ENCODE results near the gene TTLL11.

Gene TTLL11

DNA sequence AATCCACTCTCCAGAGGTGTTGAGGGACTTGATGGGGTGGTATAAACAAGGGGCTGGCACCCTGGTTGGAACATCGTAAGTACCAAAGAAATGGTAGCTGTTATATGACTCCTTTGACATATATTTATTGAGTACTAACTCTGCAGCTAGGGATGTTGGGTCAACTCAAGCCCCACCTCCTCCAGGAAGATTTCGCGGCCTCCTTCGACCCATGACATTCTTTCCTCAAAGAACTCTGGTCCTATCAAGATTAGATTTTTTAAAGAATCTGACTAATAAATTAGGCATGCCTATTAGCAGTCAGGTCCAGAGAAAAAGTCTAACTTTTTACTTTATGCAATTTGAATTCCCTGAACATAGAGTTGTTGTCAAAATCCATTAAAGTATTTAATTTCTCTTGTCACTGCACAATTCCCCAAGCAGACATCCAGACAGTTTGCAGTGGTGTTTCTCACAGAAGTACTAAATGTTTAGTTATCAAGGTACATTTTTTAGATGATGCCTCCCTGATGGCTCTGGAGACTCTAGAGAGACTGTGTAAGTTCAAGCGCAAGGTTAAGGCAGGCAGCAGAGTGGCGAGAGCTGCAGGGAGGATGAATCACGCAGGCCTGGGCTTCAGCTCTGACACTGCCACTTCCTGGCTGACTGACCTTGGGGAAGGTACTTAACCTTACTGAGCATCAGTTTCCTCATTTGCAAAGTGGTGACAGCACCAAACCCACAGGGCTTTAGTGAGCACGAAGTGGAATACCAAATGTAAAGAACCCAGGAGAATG, 209.6 kb downstream of the TTLL11 start:
- DNase-seq (ENCODE audit: low spot score) = no peak

DNA sequence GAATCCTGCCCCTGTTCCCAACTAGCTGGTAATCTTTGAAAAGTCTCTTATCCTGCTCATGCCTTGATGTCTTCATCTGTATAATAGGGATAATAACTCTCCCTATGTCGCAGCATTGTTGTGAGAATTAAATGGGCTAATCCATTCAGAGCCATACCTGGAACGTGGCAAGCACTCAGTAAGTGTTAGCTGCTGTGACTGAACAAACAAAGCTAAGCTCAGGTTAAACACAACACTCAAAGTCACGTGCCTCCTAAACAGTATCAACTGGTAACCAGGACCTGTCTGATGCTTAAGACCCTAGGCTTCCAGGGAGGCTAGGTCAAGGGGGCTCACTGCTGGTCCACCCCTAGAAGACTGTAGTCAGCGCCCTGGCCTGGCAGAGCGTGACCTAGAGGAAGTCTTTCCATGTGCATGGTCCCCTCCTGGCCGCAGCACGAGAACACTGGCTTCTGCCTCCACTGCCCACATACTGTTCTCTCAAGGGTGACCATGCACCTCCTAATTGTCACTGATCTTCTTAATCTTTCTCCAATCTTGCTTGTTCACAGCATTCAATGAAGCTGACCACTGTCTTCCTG, 211.1 kb downstream of the TTLL11 start:
- DNase-seq (ENCODE audit: low spot score) = no peak

DNA sequence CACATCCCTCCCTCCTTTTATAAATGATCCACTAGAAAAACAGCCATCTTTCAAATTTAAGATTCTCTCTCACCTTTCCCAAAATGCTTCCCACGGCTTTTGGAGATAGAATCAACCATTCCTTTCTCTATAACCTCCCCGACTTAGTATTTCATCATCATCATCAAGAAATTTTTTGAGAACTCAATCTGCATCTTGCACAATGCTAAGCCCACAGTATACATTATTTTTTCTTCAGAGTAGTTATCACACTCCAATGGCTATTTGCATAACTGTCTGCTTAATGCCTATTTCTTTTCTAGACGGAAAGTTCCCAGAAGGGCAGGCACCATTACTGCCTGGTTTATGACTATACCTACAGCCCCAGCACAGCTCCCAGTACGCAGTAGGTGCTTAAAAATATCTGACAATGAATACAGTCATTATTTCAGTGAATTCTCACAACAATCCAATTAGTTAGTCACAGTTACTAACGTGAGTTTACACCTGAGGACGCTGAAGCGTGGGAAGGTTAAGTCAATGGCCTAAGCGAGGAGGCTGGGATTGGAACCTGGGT, 212.7 kb downstream of the TTLL11 start:
- DNase-seq (ENCODE audit: low spot score) = no peak

DNA sequence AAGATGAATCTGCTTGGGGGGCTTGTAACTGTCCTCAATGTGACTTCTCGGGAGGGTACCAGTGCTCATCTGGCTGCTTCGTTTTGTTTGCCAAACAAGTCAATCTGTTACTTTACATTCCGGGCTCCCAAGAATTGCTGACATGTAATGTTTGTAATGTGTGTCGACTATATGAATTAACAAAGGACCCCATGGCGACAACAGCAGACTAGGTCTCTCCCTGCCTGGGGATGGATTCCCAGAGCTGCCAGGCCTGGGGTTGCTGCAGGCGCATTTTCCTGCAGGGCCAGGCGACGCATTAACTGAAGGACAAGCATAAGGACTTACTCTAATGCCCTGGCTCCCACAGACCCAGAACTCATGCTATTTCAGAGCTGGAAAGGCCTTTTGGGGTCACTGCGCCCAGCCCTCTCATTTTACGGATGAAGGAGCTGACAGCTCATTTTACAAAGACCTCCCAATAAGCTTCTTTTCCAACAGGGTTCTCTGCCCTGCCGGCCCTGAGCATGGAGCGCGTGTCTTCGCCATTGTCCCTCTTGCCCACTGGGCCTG, 214.8 kb downstream of the TTLL11 start:
- DNase-seq (ENCODE audit: low spot score) = no peak

DNA sequence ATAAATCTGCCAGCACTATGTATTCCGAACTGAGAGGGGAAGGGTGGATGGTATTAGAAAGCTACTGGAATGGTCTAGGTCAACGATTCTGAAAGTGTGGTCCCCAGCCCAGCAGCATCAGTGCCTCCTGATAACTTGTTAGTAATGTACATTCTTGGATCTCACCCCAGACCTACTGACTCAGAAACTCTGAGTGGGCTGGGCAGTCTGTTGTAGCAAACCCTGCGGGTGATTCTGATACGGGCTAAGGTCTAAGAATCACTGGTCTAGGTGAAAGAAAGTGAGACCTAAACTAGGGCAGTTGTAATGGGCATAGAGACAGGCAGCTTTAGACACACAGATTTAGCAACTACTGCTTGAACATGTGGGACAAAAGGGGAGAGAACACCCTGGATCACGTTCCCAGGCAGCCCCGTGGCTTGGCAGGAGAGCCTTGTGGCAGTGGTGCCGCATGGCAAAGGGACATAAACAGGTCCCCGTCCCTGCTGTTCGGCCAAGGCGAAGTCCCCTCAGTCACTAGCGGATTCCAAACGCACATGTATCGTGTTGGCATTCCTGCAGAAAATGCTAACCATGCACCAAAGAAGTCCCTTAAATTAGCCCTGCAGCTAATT, 216.3 kb downstream of the TTLL11 start:
- DNase-seq (ENCODE audit: low spot score) = no peak

DNA sequence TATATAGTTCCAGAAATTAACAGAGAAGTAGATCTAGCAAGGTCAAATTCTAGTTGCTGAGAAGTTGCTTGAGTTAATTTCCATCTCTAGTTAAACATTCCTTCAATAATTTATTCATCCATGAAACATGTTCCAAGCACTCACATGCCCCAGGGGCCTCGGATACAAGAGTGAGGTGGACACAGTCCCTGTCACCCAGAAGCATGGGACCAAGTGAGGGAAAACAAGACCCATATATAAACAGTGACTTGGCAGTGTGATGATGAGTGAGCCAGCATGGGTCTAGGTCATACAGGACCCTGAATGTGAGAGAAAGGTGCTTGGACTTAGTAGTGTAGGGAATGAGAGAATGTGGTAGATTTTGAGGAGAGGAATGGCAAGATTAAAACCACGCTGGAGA, 216.9 kb downstream of the TTLL11 start:
- no peak for DNase-seq (ENCODE audit: low spot score)

DNA sequence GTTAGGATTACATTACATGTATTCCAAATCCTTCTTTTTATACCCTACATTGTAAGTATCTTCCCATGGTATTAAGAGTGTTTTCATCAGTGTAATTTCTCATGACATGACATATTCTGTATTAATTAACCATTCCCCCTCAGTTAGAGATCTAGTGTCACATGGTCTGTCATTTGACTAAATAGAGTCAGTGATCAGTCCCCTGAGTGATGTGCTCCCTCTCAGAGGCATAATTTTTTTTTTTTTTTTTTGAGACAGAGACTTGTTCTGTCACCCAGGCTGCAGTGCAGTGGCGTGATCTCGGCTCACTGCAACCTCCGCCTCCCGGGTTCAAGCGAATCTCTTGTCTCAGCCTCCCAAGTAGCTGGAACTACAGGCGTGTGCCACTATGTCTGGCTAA, 218.6 kb downstream of the TTLL11 start:
- no peak for DNase-seq (ENCODE audit: low spot score)

DNA sequence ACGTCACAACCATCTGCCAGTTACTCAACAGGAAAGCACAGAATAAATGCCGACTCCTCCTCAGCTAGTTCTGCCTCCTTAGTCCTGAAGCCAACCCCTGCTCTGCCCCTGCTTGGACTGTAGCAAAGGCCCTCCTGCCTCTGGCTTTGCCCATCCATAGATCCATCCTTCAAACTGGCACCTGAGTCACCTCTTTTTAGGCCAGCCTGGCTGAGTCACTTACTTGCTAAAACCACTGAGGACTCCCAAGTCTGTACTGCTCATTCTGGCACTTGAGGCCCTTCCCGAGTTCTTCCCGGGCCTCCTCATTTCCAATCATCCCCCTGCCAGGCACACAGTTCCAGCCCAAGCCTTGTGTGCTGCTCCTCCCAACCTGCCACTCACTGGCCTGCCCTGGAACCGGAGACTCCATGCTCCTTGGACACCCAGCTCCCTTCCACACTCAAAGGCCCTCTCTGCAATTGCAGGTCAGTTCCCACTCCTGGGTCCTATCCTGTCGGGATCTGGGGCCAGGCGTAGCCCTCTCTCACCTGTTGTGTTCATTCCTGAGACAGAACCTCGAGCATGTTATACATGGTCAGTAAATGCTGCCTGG, 221.6 kb downstream of the TTLL11 start:
- no peak for DNase-seq (ENCODE audit: low spot score)

DNA sequence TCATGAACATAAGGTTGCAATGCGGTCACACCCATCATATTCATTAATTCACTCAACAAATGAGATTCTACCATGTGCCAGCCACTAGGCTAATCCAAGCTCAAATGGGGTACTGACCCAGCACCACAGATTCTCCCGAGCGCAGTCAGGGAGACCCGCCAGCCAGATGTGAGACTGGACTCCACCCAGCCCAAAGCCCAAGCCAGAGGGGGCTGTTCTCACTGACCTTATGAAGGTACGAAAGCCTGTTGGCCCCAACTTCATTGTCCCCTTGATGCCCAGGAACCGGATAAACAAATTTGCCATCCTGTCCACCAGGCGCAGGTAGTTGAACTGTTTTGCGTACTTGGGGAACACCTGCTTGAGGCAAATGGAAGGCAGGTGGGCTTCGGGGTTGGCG, 222.8 kb downstream of the TTLL11 start:
- no peak for DNase-seq (ENCODE audit: low spot score)

DNA sequence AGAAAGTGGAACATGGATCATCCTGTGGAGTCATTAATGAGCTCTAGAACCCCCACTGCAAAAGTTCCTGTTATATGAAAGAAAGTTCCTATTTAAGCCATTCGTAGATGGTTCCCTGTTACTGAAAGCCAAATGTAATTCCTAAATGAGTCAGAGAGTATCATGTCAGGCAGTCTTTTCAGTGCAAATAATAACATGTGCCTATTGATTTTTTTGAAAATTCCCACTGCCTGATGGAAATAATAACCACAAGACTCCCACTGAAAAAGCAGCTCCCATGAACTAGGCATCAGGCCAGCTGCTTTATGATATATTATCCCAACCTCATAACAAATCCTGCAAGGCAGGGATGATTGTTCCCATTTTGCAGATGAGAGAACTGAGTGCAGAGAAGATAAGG, 224.5 kb downstream of the TTLL11 start:
- no peak for DNase-seq (ENCODE audit: low spot score)

DNA sequence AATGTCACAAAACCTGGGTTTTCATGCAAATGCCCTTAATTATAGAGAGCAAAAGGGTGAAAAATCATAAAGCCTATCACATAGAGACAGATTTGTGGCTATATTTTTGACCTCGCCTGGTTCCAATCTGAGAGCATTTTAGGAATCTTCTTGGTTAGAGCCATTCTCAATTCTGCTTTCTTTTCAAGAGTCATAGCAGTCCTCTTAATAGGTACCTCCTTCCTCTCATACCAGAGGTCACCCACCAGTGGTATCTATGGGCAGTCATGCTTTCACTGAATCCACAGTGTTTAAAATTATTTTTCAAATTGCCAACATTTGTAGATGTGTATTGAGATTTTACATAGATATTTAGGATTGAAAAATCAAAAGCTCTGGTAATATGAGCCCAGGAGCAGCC, 226.2 kb downstream of the TTLL11 start:
- DNase-seq (ENCODE audit: low spot score) = no peak

DNA sequence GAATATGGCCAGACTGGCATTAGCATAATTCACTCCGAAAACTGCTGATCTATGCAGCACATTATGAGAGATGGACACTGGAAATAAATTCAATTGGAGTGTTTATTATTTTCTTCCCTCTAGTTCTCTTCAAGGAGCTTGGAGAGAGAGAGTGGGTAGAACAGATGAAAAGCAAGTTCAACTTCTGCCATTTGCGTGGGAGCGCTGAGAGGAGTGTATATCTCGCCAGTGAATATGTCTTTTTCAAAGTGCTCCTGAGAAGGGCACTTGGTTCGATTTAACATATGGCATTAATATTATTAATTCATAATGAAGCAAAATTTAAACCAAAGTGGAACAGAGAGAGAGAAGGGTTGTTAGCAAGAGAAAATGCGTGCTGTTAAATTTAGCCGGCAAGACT, 227.2 kb downstream of the TTLL11 start:
- DNase-seq (ENCODE audit: low spot score) = no peak

DNA sequence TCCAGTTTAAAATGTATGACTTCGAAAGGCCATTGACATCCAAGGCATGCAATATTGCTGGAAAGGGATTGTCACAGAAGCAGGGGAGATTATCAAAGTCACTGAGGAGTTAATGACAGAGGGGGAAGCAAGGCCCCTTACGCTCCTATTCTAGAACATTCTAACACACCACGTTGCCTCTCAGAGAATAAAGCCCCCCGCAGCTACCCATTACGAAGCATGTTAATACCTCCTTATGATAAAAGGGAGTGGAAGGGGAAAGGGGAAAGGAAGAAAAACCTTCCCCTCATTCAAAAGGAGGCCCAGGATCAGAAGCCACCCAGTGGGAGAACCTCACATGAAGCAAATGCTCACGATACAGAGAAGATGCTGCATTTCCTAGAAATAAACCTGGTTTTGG, 228.0 kb downstream of the TTLL11 start:
- no peak for DNase-seq (ENCODE audit: low spot score)

DNA sequence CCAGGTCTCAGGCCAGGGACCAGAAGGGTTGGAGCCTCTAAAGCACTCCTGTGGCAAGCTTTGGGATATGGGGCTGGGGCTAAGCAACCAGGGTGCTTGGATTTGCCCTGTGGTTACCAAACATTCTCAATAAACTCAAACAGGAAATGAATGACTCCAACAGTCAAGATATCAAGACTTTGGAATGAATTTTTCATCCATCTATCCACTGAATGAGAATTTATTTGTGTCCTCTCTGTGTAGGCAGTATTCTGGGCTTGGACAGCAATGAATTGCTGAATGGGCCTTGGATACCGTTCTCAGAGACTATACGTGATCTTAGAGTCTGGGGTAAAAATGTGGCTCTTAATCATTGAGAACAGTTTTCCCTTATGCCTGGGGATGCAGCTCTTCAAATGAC, 229.2 kb downstream of the TTLL11 start:
- DNase-seq (ENCODE audit: low spot score) = no peak

DNA sequence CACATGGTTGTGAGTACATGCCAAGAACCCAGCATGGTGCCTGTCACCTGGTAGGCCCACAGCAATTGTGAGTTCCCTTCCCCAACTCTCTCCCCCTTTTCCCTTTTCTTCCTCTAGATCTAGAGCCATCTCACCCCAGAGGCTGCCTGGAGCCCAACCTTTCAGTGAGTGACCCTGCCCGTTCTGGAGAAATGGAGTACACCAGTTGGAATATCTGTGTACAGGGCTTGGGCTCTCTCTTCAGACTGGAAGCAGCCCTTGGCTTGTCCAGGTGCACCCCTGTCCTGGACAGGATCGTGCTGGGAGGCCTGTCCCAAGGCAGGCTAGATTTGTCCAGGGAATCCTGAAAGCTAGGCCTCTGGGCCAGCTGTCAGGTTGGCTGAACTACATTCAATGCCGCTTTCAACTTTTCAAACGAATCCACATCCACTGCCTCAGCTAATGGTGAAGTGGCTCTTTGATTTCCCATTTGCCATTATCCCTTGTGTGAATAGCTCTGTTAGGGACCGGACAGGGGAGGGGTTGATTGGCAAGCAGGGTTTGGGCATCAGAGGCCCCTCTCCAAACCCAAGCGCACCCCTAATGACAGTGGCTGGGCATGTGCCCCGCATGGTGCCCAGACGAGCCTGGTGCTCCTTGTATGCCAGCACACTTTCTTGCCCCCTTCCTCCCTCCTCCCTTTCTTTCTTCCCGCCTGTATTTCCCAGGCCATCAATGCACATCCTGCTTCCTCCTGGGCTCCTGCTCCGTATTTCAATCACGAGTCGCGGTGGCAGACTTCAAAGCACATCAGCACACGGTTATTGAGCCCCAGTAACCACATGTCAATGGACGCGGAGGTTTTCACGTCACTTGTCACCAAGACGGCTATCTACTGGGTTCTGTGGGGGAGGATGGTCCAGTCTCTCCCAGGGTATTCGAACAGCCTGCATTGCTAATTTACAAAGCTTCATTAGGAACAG, 230.5 kb downstream of the TTLL11 start:
- no peak for DNase-seq (ENCODE audit: low spot score)

DNA sequence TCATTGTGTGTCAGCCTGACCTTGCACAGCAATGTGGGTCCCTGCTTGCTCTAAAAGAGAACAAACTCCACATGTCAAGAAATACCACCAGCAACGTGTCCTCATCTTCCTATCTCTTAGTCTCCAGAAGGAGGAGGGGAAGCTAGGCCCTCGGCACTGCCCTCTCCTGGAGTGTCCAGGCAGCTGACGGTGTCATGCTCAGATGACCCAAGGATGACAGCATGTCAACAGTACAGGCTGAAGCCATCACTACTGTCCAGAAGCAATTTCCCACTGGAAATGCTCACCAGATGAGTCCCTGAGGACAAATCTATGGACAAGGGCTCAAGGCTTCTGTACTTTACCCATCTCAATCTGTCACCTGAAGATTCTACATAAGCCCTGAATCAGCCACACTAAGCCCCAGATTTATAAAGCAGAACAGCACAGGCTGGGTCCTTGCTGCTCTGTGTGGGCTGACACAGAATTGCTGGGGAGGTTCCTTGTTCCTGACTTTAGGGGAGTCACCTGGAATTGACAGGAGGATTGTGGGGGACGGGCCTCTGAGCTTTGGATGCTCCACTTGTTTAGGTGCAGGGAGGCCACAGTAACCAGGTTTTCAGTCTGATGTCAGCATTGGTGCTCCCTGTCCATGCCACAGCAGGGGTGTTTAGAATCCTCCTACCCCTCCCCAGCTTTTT, 231.5 kb downstream of the TTLL11 start:
- no peak for DNase-seq (ENCODE audit: low spot score)

DNA sequence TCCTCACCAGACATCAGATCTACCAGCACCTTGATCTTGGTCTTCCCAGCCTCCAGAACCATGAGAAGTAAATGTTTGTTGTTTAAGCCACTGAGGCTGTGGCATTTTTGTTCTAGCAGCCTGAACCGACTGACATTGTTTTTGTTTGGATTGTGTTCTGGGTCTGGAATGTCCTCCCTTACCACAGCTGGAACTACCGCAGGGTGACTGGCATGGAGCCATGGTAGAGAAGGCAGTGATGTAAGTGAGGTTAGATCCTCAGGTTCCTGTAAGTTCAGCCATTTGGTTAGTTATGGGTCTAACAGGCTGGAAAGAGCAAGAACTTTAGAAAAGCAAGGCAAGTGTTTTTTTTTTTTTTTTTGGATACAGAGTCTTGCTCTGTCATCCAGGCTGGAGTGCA, 232.4 kb downstream of the TTLL11 start:
- no peak for DNase-seq (ENCODE audit: low spot score)

DNA sequence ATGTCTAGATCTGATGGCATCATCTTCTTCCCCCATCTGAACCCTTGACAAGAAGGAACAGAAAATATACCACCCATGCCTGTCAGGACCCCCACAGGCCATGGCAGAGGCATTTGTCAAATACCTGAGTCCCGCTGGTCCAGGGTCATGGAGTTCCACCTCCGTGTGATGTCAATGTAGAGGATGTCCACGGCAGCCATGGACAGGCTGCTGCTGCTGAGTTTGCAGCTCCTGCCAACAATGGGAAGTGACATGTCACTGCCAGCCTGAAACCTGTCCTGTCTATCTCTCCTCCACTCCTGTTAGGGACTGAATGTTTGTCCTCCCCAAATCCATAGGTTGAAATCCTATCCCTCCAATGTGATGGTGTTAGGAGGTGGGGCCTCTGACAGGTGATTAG, 232.9 kb downstream of the TTLL11 start:
- no peak for DNase-seq (ENCODE audit: low spot score)

DNA sequence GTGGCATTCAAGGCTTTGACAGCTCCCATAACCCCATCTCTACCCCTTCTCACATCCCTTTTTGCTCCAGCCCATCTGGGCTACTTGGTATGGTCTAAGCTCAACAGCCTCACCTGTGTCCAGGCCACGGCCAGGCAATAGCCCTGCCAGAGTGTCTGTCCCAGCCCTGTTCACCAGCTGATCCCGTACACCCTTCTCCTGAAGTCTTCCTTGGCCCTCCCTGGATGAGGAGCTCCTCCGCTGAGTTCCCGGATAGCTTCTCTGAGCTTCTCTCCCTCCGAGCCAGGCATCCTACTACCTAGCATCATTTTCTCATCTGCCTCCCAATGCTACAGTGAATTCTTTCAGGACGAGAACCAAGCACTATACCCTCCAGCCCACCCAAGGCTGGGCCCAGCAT, 233.5 kb downstream of the TTLL11 start:
- no peak for DNase-seq (ENCODE audit: low spot score)

DNA sequence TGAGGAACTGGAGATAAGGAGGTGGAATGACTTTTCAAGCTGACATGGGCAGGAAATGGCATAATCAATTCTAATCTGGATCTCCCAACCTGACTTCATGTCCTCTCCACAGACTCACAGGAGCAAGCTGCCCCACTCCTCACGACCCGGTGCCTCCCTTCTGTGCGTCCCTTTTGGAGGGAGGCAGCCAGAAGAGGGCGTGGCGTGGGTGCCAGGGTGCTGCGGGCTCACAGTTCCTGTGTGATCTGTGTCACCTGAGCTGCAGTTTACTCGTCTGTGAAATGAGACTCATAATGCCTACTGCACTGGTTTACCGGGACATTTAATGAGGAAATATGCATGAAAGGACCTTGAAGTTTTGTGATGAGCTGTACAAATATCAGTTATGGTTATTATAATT, 234.3 kb downstream of the TTLL11 start:
- DNase-seq (ENCODE audit: low spot score) = no peak

DNA sequence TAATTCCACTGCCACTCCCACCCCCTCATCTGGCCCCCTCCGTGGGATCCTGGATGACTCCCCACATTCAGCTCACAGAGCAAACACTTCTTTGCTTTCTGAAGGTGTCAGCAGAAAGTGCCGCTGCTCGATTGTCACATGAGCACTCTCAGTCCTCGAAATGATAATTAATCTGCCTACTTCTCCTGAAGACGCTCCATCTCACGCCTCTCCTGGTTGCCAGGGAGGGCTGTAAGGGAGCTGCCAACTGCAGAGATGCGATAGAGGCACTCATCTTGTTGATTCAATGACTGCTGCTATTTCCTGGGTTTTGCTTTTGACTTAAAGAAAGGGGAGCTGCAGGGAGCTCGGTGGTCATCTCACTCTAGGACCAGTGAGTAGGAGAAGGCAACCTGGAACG, 235.2 kb downstream of the TTLL11 start:
- DNase-seq (ENCODE audit: low spot score) = no peak
